ENCODE data around the gene PNO1.
A peak's percentile ranks its signal among the peaks of the same experiment; 100 is the strongest.

DNA sequence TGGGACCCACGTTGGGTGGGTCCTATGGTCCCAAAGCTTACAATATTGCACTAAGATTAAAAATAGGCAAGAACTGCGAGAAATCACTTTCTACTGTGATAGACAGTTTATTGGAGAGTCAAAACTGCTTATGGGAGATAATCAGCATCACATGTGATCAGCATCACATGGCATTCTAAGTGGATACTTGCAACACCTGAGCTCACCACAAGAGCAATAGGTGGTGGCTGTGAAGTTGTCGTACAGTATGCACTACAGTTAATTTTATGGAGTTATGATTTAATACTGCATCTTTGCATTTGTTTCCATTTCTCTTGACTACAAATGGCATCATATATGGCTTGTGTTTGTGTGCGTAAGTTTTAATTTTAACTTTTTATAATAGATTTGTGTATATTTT, 11.6 kb downstream of the PNO1 start:
- TF ChIP-seq EZH2 (IDR thresholded peaks at IDR 0.05; ENCODE audit: borderline replicate concordance, low read depth, low read length, severe bottlenecking): no peak
- TF ChIP-seq, protein P1, sequence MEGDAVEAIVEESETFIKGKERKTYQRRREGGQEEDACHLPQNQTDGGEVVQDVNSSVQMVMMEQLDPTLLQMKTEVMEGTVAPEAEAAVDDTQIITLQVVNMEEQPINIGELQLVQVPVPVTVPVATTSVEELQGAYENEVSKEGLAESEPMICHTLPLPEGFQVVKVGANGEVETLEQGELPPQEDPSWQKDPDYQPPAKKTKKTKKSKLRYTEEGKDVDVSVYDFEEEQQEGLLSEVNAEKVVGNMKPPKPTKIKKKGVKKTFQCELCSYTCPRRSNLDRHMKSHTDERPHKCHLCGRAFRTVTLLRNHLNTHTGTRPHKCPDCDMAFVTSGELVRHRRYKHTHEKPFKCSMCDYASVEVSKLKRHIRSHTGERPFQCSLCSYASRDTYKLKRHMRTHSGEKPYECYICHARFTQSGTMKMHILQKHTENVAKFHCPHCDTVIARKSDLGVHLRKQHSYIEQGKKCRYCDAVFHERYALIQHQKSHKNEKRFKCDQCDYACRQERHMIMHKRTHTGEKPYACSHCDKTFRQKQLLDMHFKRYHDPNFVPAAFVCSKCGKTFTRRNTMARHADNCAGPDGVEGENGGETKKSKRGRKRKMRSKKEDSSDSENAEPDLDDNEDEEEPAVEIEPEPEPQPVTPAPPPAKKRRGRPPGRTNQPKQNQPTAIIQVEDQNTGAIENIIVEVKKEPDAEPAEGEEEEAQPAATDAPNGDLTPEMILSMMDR (IDR thresholded peaks at IDR 0.05; ENCODE audit: extremely low read depth in 1 of 2, insufficient read depth in 1 of 2, low read depth in 1 of 2, low read length in 2 of 2): peak in 1 of 2 donors; percentile 4
- TF ChIP-seq POLR2AphosphoS5 (IDR thresholded peaks at IDR 0.05; ENCODE audit: insufficient read depth, low read depth, low read length): no peak
